KMS-11 (cell line): ENCODE results near the gene APLN.

ENCODE experiments used
- H2AFZ ChIP-seq: fragments of 200-600 bp; sonication (generic); 2 replicates; pipeline ENCODE4 v1.6.1; 2016; ENCODE audit warnings: antibody characterized with exemption, mixed run types, low read depth
- H3K27ac ChIP-seq: fragments of 200-600 bp; sonication (generic); 2 replicates; pipeline ENCODE4 v1.6.1; 2016; ENCODE audit warnings: mild to moderate bottlenecking, mixed run types
- H3K27me3 ChIP-seq: fragments of 200-600 bp; sonication (generic); 2 replicates; pipeline ENCODE4 v1.6.1; 2017; ENCODE audit warnings: mild to moderate bottlenecking, low read depth, mixed run types, moderate library complexity; ENCODE audit not compliant: insufficient read depth
- H3K36me3 ChIP-seq: fragments of 200-600 bp; sonication (generic); 2 replicates; pipeline ENCODE4 v1.6.1; 2017; ENCODE audit warnings: mild to moderate bottlenecking, mixed run types; ENCODE audit not compliant: insufficient read depth
- H3K4me1 ChIP-seq: fragments of 200-600 bp; sonication (generic); 2 replicates; pipeline ENCODE4 v1.6.1; 2016; ENCODE audit warnings: mild to moderate bottlenecking, low read depth, mixed run types; ENCODE audit not compliant: poor library complexity, severe bottlenecking
- H3K4me2 ChIP-seq: fragments of 200-600 bp; sonication (generic); 2 replicates; pipeline ENCODE4 v1.7.0; 2016; ENCODE audit warnings: mild to moderate bottlenecking, mixed run types
- H3K4me3 ChIP-seq: fragments of 200-600 bp; sonication (generic); IDR thresholded peaks from 2 replicates; pipeline ENCODE4 v1.6.1; 2017; ENCODE audit warnings: low read depth, low read length, mixed read lengths; ENCODE audit not compliant: insufficient read depth
- H3K79me2 ChIP-seq: fragments of 200-600 bp; sonication (generic); 2 replicates; pipeline ENCODE4 v1.6.1; 2016; ENCODE audit warnings: low read depth, mixed run types; ENCODE audit not compliant: insufficient read depth
- H3K9ac ChIP-seq: fragments of 200-600 bp; sonication (generic); 2 replicates; pipeline ENCODE4 v1.6.1; 2016; ENCODE audit warnings: mild to moderate bottlenecking, mixed run types
- H4K20me1 ChIP-seq: fragments of 200-600 bp; sonication (generic); 2 replicates; pipeline ENCODE4 v1.6.1; 2016; ENCODE audit warnings: mild to moderate bottlenecking, mixed run types; ENCODE audit not compliant: insufficient read depth
- CTCF ChIP-seq: fragments of 200-600 bp; sonication (generic); conservative IDR thresholded peaks from 2 replicates; pipeline ENCODE4 v1.6.1; 2017; ENCODE audit warnings: low read depth, mild to moderate bottlenecking, antibody characterized with exemption, low read length, moderate library complexity, mixed read lengths

Gene APLN

GRCh38 chrX:129632443-129632842, 22.3 kb downstream of the APLN start:
- H3K79me2 ChIP-seq = no peaks in the 10 kb centered on the region
- H3K9ac ChIP-seq = no peak overlapping the region
- no peak overlapping the region for H2AFZ ChIP-seq
- H4K20me1 ChIP-seq = no peaks in the 10 kb centered on the region
- H3K4me3 ChIP-seq = no peak overlapping the region
- no peaks in the 10 kb centered on the region for H3K27me3 ChIP-seq
- H3K27ac ChIP-seq = no peak overlapping the region
- no peak for TF ChIP-seq CTCF
- H3K4me2 ChIP-seq = no peak overlapping the region
- H3K4me1 ChIP-seq = peaks cover 4% of the 10 kb centered on the region
- H3K36me3 ChIP-seq = no peaks in the 10 kb centered on the region

- Histone ChIP-seq H2AFZ (no peak overlapping the region), H3K27ac (no peak overlapping the region), H3K36me3 (no peaks in the 10 kb centered on the region), H3K4me2 (no peak overlapping the region), H3K4me1 (no peaks in the 10 kb centered on the region), H3K4me3 (no peak overlapping the region), H3K79me2 (no peaks in the 10 kb centered on the region), H3K27me3 (no peaks in the 10 kb centered on the region), H3K9ac (no peak overlapping the region), H4K20me1 (no peaks in the 10 kb centered on the region)
- no peak for TF ChIP-seq CTCF
These were observed 22.9 kb downstream of the APLN start for GRCh38 chrX:129631849-129632248.

GRCh38 chrX:129629837-129630236, 24.9 kb downstream of the APLN start:
- Histone ChIP-seq H3K27me3 (no peaks in the 10 kb centered on the region), H3K79me2 (no peaks in the 10 kb centered on the region), H2AFZ (no peak overlapping the region), H3K4me2 (no peak overlapping the region), H3K4me3 (no peak overlapping the region), H3K27ac (no peak overlapping the region), H3K36me3 (no peaks in the 10 kb centered on the region), H4K20me1 (no peaks in the 10 kb centered on the region), H3K9ac (no peak overlapping the region), H3K4me1 (no peaks in the 10 kb centered on the region)
- no peak for TF ChIP-seq CTCF

GRCh38 chrX:129626026-129626425, 28.7 kb downstream of the APLN start:
- no peak overlapping the region for H3K9ac ChIP-seq
- H2AFZ ChIP-seq = no peak overlapping the region
- no peaks in the 10 kb centered on the region for H3K79me2 ChIP-seq
- H3K27ac ChIP-seq = no peak overlapping the region
- no peak overlapping the region for H3K4me3 ChIP-seq
- no peaks in the 10 kb centered on the region for H4K20me1 ChIP-seq
- H3K4me2 ChIP-seq = no peak overlapping the region
- no peaks in the 10 kb centered on the region for H3K36me3 ChIP-seq
- H3K4me1 ChIP-seq = no peaks in the 10 kb centered on the region
- no peaks in the 10 kb centered on the region for H3K27me3 ChIP-seq
- TF ChIP-seq CTCF = no peak
